ENCODE data around the gene LTF. TPM values are rescaled to one million over a fixed set of nuclear protein-coding genes. Genes with fewer than 3 reads are reported as not detected.
"Not testable (repeated sequence)": the region's sequence is repeated elsewhere in the genome, so short reads cannot be mapped to it uniquely, and the experiment has no call there.

LTF gene
- total RNA-seq = 1.7 TPM

DNA sequence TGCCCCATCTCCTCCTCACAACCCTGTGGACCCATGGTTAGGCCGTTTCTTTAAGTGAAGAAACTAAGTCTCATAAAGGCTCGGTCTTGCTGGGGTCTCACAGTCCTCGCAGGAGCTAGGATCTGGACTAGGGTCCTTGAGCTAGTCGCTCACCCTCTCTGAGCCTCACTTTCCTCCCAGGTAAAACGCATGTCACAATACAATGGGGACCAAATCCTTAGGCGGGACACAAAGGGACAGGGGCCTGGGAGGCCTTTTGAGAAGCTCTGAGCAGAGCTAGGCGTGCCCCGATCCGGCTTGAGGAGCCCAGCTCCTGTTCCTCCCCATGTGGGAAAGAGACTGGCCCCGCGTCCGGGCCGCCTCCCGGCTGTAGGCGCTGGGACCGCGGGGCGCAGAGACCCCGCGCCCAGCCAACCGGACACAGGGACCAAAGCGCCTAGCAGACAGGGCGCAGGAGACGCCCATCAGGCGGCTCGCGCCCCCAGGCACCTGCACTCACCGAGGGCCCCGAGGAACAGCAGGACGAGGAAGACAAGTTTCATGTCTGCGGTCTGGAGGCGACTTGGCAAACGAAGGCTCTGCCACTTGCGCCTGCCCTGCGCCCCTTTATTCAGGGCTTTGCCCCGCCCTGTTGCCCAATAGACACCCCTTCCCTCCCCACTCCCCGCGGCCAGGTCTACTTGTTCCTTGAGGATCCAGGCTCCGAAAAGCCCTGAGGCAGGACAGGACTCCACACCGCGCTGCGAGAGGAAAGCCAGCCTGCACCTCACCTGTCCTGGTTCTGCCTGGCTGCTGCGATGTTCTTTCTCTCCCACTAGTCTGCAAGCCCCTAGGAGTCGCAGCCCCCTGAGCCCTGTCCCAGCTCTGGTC is at the start of gene LTF:
Gene LTF (minus strand): TSS at position 580 of the 870 bp plus-strand sequence. CDS start 38 bp downstream, at position 542.
- ATAC-seq = no peak
- peak; percentile 42 for DNase-seq (ENCODE audit: low spot score)

DNA sequence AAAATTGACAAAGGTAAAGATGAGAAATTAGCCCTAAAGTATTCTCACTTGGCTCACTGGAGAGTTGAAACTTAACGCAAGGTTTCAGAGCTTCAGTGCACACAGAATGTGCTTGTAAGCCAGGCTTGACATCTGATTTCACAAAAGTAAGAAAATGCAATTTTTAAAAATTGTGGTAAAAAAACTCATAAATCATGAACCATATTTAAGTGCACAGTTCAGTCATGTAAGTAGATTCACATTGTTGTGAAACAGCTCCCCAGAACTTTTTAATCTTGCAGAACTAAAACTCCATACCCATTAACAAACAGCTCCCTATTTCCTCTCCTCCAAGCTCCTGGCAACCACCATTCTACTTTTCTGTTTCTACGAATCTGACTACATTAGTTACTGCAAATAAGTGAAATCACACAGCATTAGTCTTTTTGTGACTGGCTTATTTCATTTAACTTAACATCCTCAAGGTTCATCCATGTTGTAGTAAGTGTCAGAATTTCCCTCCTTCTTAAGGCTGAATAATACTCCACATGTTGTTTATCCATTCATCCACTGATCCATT is 47.6 kb upstream of the LTF start:
- no peak for DNase-seq (ENCODE audit: low spot score)
- no peak for ATAC-seq

DNA sequence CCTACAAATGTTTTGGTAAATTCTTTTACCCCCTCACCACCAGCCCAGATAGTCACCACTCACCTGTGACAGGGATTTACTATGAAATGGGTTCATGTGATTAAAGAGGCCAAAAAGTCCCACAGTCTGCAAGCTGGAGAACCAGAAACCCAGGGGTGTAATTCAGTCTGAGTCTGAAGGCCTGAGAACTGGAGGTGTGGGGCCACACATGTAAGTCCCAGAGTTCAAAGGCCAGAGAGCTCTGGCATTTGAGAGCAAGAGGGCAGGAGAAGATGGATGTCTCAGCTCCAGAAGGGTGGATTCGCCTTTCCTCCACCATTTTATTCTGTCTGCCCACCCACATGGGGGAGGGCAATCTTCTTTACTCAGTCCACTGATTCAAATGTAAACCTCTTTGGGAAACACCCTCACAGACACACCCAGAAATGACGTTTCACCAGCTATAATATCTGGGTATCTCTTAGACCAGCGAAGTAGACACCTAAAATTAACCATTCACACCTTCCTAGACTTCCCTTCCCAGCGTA is 45.0 kb upstream of the LTF start:
- ATAC-seq = no peak
- no peak for DNase-seq (ENCODE audit: low spot score)

DNA sequence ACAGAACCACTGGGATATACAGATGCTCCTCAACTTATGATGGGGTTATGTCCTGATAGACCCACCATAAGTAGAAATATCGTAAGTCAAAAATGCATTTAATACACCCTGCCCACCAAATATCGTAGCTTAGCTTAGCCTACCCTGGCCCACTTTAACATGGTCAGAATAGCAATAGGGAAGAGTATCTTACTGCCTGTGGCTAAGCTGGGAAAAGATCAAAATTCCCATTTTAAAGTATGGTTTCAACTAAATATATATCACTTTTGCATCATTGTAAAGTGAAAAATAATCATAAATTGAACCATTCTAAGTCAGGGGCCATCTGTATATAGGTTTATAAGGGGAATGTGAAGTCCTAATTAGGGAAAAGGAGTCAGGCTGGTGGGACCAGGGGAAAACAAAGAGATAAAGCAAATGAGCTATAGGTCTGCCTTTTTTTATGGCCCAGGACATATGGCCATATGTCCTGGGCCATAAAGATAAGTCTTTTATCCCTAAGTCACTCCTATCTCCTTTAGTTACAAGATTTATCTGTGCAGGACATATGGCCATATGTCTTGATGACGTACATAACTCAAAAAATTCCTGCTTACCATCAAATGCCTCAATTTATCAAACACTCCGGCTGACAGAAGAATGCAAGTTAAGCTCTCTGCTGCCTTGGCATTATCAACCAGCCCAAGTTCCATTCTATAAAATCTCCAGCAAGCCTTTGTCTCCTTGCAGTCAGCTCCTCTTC is 44.3 kb upstream of the LTF start:
- no peak for DNase-seq (ENCODE audit: low spot score)
- ATAC-seq = no peak

DNA sequence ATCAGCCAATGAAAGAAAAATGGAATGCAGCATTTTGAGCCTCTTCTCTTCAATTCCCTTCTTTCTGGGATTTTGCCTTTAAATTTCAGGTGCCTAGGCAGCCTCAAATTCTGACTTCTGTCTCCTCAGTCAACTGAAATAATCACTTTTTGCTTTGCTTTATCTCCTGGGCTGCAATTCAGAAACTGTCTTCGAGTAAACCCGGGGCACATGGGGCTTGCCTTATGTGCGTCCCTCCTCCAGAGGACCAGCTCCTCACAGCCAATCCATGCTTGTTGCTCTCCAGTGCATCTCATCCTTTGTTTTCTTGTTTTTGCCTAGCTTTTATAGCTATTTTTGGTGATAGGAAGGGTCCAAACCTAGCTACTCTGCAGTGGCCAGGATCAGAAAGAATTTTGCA is 41.8 kb upstream of the LTF start:
- DNase-seq (ENCODE audit: low spot score) (peak; percentile 4), ATAC-seq (no peak)

DNA sequence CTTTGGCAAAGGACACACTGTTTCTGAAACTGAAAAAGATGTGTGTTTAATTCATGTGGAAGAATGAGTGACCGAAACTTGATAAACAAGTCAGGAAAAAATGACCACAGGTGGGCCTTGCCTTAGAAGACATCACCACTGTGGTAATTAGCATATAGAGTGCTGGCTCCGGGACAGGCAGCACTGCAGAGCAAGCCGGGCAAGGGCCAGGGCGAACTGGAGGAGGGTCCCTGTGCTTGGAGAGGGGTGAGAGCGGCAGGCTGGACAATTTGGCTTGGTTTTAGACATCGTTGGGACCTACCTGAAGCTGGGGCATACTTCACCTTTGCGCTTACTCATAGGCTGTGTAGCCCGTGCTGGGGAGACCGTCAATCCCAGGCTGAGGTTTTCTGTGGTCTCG is 41.2 kb upstream of the LTF start:
- DNase-seq (ENCODE audit: low spot score) (peak; percentile 34), ATAC-seq (no peak)

DNA sequence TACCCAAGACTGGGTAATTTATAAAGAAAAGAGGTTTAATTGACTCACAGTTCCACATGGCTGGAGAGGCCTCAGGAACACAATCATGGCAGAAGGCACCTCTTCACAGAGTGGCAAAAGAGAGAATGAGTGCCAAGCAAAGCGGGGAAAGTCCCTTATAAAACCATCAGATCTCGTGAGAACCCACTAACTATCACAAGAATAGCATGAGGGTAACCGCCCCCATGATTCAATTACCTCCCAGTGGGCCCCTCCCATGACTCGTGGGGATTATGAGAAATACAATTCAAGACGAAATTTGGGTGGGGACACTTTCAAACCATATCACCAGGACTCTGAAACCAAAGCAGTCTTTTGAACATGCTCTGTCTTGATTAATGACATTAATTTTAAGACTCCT is 40.1 kb upstream of the LTF start:
- ATAC-seq (no peak), DNase-seq (ENCODE audit: low spot score) (peak; percentile 11)

DNA sequence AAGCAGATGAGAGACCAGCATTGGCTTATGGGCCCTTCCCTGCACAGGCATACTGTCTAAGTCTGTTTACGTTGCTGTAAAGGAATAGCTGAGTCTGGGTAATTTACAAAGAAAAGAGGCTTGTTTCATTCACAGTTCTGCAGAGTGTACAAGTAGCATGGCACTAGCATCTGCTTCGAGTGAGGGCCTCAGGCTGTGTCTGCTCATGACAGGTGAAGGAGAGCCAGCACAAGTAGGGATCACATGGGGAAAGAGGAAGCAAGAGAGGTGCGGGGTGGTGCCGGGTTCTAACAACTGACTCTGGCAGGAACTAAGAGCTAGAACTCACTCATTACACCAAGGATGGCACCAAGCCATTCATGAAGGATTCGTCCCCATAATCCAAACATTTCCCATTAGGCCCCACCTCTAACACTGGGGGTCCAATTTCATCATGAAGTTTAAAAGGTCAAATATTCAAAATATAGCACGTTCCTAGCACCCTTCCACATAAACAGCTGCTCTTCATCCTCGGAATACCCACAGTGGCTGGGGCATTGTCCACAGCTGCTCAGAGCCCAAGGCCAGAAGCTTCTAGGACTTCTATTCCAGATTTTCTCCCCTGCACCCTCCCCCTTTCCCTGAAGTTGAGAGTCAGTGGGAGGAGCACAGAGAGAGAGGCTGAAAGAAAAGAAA is 38.6 kb upstream of the LTF start:
- no peak for ATAC-seq
- peak; percentile 37 for DNase-seq (ENCODE audit: low spot score)

DNA sequence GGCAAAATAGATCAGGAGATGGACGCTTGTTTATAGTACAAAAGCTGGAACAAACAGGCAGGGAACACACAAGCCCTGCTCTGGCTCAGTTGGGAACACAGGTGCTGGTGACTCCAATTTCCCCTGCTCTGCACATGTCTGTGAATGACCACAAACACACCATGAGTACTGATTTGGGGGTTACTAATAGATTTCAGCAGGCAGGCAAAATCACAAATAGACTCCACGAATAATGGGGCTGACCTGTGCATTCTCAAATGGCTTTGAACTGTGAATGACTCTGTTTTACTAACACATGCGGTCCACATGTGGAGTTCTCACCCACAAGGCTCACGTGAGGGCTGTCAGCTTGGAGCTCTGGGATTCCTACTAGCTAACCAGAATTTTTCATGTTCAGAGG is 37.0 kb upstream of the LTF start:
- ATAC-seq (no peak), DNase-seq (ENCODE audit: low spot score) (peak; percentile 32)

DNA sequence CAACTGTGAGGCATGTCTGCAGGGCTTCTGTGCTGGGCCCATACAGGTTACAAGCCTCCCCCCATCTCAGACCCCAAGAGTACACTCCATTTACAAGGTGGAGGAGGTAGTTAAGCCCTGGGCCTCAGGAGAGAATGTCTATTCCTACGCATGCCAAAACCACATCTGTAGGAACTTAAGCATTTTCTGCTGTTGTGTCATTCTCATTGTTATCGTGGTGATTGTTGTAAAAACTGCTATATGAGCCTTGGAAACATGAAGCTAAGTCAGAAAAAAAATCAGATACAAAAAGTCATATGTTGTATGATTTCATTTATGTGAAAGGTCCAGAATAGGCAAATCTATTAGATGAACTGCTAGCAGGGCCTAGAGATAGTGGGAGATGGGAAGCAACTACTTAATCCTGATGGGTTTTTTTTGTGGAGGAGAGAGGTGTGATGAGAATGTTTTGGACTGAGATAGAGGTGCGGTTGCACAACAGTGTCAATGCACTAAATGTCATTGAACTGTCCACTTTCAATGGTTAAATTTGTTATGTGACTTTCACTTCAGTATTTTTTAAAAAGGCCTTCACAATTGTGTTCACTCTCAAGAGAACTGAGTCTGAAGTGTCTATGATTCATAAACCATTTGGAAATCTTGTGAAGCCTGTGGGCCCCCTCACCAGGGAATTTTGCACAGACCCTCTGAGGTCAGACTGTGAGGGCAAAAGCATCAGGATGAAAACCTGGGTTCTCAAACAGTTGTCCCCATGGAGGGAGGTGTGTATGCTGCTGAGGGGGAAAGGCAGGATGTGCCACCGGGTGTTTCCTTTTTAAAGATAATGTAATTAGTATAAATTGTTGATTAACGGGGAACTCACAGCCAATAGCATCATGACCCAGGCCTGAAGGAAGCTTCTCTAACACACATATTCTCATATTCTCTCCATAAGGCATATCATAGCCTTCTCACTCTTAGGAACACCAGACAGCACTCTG is 36.2 kb upstream of the LTF start:
- DNase-seq (ENCODE audit: low spot score) (peak; percentile 52), ATAC-seq (peak; percentile 25)

DNA sequence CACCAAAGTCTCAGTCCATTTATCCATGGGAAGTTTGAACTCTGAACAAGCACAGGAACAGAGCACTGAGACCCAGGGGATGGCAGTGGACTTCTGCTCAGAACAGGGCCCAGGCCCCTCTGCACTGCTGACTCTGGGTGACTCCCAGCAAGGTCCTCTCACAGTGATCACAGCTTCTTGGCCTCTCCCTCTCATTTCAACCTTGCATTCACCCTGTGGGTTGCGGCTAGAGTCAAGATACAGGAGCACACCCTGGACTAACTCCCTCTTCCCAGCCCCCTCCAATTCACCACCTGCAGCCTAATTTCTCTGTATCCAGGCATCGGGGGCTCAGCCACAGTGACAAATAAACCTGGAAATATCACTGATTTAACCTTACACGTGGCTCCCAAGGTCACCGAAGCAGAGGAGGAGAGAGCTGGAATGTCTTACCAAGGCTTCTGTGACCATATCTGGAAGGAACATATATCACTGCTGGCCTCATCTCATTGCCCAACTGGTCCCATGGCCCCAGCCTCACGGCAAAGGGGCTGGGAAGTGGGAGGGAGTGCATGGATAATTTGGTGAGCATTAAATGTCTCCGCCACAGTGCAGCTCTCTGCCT is 34.3 kb upstream of the LTF start:
- DNase-seq (ENCODE audit: low spot score) (no peak), ATAC-seq (peak; percentile 2)

DNA sequence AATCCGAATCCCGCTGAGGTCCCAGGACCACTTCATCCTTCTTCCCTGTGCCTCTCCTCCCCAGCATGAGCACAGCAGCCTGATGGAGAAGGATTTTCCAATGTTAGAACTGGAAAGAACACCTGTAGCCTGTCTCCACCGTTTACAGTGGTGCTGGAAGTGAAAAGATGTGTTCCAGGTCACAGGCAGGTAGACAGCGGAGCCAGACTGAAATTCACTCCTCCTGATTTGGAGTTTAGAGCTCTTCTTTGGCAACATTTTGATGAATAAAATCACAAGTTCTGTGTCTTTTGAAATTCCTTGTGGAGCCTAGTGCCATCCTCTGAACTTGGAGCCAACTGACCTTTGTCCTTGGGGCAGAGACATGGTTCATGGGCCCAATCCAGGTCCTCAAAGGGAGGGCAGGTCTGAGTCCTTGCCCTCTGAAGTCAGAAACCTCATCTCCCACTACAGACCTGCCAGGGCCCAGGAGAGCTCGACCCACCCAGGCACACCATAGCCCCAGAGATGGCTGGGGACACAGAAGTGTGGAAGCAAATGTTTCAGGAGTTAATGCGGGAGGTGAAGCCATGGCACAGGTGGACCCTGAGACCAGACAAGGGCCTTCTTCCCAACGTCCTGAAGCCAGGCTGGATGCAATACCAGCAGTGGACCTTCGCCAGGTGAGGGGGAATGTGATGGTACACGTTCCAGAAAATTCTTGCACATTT is 33.0 kb upstream of the LTF start, which contains the start of gene RTP3:
Gene RTP3 (plus strand): TSS at position 421 of the 710 bp plus-strand sequence. CDS start 87 bp downstream, at position 508.
- peak; percentile 90 for DNase-seq (ENCODE audit: low spot score)

DNA sequence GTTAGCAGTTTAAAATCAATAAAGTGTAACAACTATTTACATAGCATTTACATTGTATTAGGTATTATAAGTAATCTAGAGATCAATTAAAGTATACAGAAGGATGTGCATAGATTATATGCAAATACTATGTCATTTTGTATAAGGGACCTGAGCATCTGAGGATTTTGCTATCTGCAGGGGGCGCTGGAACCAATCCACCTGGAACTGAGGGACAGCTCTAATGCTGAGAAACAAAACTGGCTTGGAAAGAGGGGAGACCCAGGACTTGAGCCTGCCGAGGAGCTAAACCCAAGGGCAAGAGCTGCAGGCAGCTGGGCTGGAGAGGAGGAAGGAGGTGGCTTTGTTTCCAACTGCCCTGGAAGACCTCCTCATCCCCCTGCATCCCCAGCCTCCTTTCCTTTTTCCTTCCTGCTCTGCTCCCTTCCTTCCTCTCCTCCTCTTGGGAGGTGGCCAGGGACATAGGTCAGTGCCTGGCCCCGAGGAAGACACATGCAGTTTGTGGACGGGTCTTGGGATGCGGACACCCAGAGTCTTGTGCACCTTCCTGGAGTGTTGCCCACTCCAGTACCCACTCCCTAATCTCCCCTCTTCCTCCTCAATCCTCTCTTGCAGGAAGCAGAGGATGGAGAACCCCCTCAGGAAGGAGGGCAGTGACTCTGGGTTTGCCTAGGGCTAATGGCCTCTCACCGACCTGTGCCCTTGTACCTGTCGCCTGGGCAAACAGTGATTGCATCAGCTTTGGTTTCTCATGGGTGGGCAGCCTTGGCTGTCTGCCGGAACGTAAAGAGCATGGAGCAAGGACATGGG is 32.2 kb upstream of the LTF start:
- ATAC-seq = peak; percentile 63
- DNase-seq (ENCODE audit: low spot score) = peak; percentile 76

More for the DNA sequence above, 33.0 kb upstream of the LTF start, which contains the start of gene RTP3:
- peak; percentile 68 for ATAC-seq

DNA sequence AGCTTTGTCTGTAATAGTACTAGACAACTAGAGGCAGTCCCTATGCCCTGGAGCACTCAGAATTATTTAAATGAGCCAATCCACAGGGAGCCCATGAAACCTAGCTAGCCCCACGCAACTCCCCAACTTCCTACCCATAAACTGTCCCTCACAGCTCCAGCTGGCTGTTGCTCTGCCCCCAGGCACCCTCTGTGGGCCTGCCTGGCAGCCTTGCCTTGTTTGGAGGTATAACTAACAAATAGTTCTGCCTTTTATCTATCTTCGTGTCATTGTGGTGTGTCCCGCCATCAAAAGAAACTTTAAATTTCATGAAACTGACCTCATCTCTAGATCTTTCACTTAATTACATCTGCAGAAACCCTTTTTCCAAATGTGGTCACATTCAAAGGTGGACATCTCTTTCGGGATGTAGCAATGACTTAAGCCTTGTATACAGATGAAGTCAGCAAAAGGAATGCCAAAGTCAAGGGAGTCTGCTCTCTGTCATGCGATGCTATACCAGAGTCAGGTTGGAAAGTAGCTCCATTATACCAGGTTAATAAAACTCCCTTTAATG is 31.3 kb upstream of the LTF start:
- DNase-seq (ENCODE audit: low spot score) = no peak
- ATAC-seq = no peak

DNA sequence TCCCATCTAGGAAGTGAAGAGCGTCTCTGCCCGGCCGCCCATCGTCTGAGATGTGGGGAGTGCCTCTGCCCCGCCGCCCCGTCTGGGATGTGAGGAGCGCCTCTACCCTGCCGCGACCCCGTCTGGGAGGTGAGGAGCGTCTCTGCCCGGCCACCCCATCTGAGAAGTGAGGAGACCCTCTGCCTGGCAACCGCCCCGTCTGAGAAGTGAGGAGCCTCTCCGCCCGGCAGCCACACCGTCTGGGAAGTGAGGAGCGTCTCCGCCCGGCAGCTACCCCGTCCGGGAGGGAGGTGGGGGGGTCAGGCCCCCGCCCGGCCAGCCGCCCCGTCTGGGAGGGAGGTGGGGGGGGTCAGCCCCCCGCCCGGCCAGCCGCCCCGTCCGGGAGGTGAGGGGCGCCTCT is 29.8 kb upstream of the LTF start:
- DNase-seq (ENCODE audit: low spot score); ATAC-seq: not testable (repeated sequence)

DNA sequence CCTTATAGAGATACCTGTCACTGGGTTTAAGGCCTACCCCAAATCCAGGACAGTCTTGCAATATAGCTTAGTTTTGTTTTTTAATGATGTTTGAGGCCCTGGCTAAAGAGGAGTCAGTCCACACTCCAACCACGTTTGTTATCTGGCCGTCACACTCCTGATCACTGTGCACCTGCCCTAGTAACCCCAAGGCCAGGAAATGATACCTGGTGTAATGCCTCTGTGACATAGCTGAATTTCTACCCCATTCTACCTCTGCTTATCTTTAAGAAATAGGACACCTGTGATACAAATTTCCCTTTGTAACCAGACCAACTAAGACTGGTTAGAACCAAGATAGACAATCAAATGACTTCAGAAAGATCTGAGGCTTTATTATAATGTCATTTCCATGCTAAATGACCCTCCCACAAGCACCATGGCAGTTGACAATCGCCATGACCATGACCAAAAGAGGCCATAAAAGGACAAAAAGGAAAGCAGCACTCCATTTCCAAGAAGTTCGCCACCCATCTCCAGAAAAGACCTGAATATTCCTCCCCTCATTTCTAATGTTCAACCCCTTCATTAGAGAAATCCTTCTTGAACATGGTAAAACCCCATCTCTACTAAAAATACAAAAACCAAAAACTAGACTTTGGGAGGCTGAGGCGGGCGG is 28.3 kb upstream of the LTF start:
- ATAC-seq = peak; percentile 24

More for the DNA sequence above, 28.3 kb upstream of the LTF start:
- DNase-seq (ENCODE audit: low spot score) = no peak

Measured in left lobe of liver (tissue), 2 donors.